ENCODE results near the gene SLC35C1. TPM values are rescaled to one million over a fixed set of nuclear protein-coding genes. Genes with fewer than 3 reads are reported as not detected.

SLC35C1 gene
- total and polyA plus RNA-seq, 2 of the 13 experiments (the other 11 are each of a cell fraction or from before 2014, with no cell fraction given) = 2.9 to 7.0 TPM

DNA sequence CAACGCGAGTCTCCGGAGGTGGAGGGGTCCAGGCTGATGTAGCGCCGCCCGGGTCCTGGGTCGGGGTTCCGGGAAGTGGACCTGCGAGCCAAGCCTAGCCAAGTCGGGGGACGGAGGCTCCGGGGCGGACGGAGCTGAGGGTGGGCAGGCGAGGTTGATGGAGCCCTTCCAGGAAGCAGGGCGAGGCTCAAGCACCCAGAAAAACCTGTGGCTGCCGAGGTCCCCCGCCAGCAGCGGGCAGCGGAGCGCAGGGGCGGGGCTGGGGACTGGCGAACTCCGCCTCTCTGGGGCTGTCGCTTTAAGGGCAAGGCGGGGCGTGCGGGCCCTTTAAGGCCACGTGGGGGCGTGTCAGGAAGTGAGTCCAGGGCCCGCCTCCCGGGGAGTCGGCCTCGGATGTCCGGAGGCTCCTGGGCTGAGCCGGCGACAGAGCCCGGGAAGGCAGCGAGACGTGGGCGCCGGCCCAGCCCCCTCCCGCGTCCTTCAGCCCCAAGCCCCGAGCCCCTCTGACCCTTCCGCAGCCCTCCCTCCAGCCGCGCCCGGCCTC lies at the start of gene SLC35C1 (continued):
- TF ChIP-seq POGZ (CRISPR knock-in tag; IDR thresholded peaks at IDR 0.05) (peak; percentile 50), HDAC1 (CRISPR knock-in tag; IDR thresholded peaks at IDR 0.05) (peak; percentile 84), ZNF382 (CRISPR knock-in tag; IDR thresholded peaks at IDR 0.05; ENCODE audit: borderline replicate concordance) (no peak), TSC22D2 (CRISPR knock-in tag; IDR thresholded peaks at IDR 0.05; ENCODE audit: borderline replicate concordance) (0 out of 2 replicates have a peak, but pooled peaks have one; percentile 65), TBP (CRISPR knock-in tag; IDR thresholded peaks at IDR 0.05) (no peak), MYC (CRISPR knock-in tag; IDR thresholded peaks at IDR 0.05; ENCODE audit: borderline replicate concordance) (peak; percentile 28; the same call in 1 of the 2 replicates), YY1 (IDR thresholded peaks at IDR 0.05; ENCODE audit: insufficient read depth, insufficient replicate concordance, low read depth, low read length) (peak; percentile 36), PHF8 (CRISPR knock-in tag; IDR thresholded peaks at IDR 0.05) (peak; percentile 44), HOXA5 (CRISPR knock-in tag; IDR thresholded peaks at IDR 0.05) (peak; percentile 71; the same call in 1 of the 2 replicates), HHEX (CRISPR knock-in tag; IDR thresholded peaks at IDR 0.05) (no peak), NFIC (IDR thresholded peaks at IDR 0.05; ENCODE audit: low read length) (no peak), ZNF317 (CRISPR knock-in tag; IDR thresholded peaks at IDR 0.05) (no peak), MTF2 (CRISPR knock-in tag; IDR thresholded peaks at IDR 0.05; ENCODE audit: borderline replicate concordance) (no peak), KMT2A (CRISPR knock-in tag; IDR thresholded peaks at IDR 0.05) (peak; percentile 61; the same call in 1 of the 2 replicates)
- TF ChIP-seq, protein P1, sequence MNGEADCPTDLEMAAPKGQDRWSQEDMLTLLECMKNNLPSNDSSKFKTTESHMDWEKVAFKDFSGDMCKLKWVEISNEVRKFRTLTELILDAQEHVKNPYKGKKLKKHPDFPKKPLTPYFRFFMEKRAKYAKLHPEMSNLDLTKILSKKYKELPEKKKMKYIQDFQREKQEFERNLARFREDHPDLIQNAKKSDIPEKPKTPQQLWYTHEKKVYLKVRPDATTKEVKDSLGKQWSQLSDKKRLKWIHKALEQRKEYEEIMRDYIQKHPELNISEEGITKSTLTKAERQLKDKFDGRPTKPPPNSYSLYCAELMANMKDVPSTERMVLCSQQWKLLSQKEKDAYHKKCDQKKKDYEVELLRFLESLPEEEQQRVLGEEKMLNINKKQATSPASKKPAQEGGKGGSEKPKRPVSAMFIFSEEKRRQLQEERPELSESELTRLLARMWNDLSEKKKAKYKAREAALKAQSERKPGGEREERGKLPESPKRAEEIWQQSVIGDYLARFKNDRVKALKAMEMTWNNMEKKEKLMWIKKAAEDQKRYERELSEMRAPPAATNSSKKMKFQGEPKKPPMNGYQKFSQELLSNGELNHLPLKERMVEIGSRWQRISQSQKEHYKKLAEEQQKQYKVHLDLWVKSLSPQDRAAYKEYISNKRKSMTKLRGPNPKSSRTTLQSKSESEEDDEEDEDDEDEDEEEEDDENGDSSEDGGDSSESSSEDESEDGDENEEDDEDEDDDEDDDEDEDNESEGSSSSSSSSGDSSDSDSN (CRISPR knock-in tag; IDR thresholded peaks at IDR 0.05) = no peak; the same call in none of the 2 replicates
- TF ChIP-seq, protein P2, sequence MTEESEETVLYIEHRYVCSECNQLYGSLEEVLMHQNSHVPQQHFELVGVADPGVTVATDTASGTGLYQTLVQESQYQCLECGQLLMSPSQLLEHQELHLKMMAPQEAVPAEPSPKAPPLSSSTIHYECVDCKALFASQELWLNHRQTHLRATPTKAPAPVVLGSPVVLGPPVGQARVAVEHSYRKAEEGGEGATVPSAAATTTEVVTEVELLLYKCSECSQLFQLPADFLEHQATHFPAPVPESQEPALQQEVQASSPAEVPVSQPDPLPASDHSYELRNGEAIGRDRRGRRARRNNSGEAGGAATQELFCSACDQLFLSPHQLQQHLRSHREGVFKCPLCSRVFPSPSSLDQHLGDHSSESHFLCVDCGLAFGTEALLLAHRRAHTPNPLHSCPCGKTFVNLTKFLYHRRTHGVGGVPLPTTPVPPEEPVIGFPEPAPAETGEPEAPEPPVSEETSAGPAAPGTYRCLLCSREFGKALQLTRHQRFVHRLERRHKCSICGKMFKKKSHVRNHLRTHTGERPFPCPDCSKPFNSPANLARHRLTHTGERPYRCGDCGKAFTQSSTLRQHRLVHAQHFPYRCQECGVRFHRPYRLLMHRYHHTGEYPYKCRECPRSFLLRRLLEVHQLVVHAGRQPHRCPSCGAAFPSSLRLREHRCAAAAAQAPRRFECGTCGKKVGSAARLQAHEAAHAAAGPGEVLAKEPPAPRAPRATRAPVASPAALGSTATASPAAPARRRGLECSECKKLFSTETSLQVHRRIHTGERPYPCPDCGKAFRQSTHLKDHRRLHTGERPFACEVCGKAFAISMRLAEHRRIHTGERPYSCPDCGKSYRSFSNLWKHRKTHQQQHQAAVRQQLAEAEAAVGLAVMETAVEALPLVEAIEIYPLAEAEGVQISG (CRISPR knock-in tag; IDR thresholded peaks at IDR 0.05) = peak; percentile 48
- TF ChIP-seq, protein P3, sequence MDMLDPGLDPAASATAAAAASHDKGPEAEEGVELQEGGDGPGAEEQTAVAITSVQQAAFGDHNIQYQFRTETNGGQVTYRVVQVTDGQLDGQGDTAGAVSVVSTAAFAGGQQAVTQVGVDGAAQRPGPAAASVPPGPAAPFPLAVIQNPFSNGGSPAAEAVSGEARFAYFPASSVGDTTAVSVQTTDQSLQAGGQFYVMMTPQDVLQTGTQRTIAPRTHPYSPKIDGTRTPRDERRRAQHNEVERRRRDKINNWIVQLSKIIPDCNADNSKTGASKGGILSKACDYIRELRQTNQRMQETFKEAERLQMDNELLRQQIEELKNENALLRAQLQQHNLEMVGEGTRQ (IDR thresholded peaks at IDR 0.05; ENCODE audit: low read depth, low read length) = 0 out of 2 replicates have a peak, but pooled peaks have one; percentile 15
- TF ChIP-seq, protein P3 (CRISPR knock-in tag; IDR thresholded peaks at IDR 0.05; ENCODE audit: borderline replicate concordance) = peak; percentile 79
- TF ChIP-seq, protein P4, sequence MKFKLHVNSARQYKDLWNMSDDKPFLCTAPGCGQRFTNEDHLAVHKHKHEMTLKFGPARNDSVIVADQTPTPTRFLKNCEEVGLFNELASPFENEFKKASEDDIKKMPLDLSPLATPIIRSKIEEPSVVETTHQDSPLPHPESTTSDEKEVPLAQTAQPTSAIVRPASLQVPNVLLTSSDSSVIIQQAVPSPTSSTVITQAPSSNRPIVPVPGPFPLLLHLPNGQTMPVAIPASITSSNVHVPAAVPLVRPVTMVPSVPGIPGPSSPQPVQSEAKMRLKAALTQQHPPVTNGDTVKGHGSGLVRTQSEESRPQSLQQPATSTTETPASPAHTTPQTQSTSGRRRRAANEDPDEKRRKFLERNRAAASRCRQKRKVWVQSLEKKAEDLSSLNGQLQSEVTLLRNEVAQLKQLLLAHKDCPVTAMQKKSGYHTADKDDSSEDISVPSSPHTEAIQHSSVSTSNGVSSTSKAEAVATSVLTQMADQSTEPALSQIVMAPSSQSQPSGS (CRISPR knock-in tag; IDR thresholded peaks at IDR 0.05) = 0 out of 2 replicates have a peak, but pooled peaks have one; percentile 42

Measured in HepG2 (cell line).